ENCODE measurements around the gene NOS1AP. TPM values are rescaled to one million over a fixed set of nuclear protein-coding genes. Genes with fewer than 3 reads are reported as not detected.

Gene NOS1AP
- total RNA-seq, 1 donor = 0.43 TPM

DNA sequence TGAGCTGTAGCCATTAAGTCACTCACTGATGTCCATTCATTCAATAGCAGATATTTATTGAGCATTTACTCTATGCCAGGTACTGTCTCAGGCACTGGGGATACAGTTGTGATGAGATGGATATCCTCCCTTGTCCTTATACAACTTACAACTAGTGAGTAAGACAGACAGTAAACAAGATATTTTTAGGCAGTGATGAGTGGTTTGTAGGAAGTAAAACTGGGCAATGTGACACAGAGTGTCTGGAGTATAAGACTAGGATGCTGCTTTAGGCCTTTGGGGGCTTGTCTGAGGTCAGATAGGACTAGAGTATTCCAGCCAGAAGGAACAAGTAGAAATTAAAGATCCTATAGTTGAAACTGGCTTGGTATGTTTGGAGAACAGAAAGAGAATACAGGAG lies 41.4 kb downstream of the NOS1AP start:
- TF ChIP-seq, protein P1, sequence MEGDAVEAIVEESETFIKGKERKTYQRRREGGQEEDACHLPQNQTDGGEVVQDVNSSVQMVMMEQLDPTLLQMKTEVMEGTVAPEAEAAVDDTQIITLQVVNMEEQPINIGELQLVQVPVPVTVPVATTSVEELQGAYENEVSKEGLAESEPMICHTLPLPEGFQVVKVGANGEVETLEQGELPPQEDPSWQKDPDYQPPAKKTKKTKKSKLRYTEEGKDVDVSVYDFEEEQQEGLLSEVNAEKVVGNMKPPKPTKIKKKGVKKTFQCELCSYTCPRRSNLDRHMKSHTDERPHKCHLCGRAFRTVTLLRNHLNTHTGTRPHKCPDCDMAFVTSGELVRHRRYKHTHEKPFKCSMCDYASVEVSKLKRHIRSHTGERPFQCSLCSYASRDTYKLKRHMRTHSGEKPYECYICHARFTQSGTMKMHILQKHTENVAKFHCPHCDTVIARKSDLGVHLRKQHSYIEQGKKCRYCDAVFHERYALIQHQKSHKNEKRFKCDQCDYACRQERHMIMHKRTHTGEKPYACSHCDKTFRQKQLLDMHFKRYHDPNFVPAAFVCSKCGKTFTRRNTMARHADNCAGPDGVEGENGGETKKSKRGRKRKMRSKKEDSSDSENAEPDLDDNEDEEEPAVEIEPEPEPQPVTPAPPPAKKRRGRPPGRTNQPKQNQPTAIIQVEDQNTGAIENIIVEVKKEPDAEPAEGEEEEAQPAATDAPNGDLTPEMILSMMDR (IDR thresholded peaks at IDR 0.05; ENCODE audit: insufficient read depth, low read depth, low read length) = no peak
- H3K4me3 ChIP-seq (ENCODE audit: low read depth, low read length) = no peak overlapping the region
- no peak for DNase-seq (ENCODE audit: low read depth)

DNA sequence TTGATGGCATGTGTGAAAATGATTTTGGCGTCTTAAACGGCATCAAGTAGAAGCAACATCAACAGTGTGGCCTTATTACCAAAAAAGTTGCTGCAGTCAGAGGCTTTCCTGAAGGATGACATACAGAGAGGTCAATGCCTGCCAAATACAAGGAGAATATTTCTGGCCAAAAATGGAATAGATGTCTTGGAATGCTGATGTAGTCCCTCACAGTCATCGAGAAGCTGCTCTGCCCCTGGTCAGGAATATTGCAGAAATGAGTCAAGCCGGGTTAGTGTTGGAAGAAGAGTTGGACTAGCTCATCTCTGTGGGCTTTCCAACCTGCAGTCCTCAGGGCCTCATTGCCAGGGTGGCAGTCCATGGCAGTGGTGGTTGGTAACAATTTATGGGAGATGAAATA lies 42.1 kb downstream of the NOS1AP start:
- no peak overlapping the region for H3K4me3 ChIP-seq (ENCODE audit: low read depth, low read length)
- TF ChIP-seq, protein P1 (IDR thresholded peaks at IDR 0.05; ENCODE audit: insufficient read depth, low read depth, low read length) = no peak
- DNase-seq (ENCODE audit: low read depth) = no peak

DNA sequence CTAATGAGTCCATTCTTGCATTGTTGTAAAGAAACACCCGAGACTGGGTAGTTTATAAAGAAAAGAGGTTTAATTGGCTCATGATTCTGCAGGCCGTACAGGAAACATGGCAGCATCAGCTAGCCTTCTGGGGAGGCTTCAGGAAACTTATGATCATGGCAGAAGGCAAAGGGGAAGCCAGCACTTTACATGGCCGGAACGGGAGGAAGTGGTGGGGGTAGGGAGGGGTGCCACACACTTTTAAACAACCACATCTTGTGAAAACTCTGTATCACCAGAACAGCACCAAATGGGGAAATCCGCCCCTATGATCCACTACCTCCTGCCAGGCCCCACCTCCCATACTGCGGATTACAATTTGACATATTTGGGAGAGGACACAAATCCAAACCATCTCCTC lies 43.9 kb downstream of the NOS1AP start:
- TF ChIP-seq, protein P1 (IDR thresholded peaks at IDR 0.05; ENCODE audit: insufficient read depth, low read depth, low read length) = no peak
- DNase-seq (ENCODE audit: low read depth) = no peak
- H3K4me3 ChIP-seq (ENCODE audit: low read depth, low read length) = no peak overlapping the region

DNA sequence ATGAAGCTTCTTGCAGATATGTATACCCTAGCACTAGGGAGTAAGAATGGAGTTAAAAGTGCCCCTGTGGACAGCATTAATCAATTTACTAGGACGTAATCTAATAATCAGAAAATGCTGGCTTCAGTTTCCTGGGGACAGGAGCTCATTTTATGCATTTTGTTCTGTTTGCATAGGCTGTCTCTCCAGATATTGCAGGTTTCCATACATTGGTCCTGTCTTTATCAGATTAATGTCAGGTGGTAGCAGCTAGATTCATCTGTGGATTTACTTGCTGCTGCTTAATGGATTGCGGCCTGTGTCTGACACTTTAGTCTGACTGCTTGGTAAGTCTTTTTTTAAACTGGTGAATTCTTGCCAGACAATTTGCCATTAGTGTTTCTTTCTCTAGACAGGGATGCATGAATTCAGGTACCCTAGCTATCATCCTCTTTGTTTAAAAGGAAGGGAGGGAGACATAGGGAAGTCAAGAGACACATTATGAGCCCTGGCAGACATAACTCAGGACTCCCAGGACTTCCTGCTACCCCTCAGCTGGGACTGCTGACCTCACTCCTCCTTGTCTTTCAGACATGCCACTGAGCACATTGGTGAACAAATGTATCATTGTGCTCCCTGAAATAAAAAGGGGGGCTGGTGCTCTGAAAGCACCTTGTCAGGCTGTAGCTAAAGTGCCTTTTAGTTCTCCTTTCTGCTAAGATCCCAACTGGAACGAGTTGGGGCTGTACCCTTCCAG lies 47.7 kb downstream of the NOS1AP start:
- no peak for DNase-seq (ENCODE audit: low read depth)

DNA sequence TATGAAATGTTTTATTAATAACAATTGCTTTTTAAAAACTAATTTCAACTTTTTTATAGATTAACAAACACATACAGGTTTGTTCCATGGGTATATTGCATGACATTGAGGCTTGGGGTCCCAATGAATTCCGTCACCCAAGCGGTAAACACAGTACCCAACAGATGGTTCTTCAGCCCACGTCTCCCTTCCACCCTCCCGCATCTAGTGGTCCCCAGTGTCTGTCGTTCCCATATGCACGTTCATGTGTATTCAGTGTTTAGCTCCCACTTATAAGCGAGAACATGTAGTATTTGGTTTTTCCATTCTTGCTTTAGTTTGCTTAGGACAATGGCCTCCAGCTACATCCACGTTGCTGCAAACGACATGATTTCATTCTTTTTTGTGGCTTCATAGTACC lies 48.6 kb downstream of the NOS1AP start:
- no peak overlapping the region for H3K4me3 ChIP-seq (ENCODE audit: low read depth, low read length)
- no peak for DNase-seq (ENCODE audit: low read depth)
- TF ChIP-seq, protein P1 (IDR thresholded peaks at IDR 0.05; ENCODE audit: insufficient read depth, low read depth, low read length) = no peak

More for the DNA sequence above, 47.7 kb downstream of the NOS1AP start:
- H3K4me3 ChIP-seq (ENCODE audit: low read depth, low read length) = no peak overlapping the region
- TF ChIP-seq, protein P1 (IDR thresholded peaks at IDR 0.05; ENCODE audit: insufficient read depth, low read depth, low read length) = no peak

DNA sequence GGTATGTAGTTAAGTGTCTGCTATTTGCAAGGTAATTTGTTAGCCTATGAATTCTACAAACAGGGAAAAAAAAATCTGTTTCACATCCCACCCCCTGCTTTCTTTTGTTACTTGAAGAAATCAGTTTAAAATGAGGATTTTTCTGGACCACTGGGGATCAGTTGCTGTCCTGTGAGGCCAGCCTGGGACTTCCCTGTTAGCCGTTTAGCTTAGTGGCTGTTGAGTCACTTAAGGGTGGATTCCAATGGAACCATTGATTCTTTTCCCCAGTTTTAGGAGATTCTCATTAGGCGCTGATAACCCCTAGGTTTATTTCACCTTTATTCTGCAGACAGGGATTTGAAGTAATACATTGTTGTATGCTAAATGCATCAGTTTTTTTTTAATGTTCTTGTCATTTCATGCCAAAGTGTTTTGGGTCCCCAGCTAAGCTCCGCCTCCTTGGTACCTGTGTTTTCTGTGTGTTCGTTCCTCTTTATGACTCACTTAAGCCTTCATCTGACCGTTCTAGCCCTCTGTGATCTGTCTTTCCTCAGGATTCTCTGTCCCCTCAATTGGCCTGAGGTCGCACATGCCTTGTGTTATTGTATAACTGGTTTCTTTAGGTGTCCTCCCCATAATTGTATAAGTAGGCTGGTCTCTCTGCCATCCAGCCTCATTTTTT lies 59.3 kb downstream of the NOS1AP start:
- TF ChIP-seq, protein P1 (IDR thresholded peaks at IDR 0.05; ENCODE audit: insufficient read depth, low read depth, low read length) = no peak
- no peak for DNase-seq (ENCODE audit: low read depth)
- no peak overlapping the region for H3K4me3 ChIP-seq (ENCODE audit: low read depth, low read length)
